HG03103 (cell line): ENCODE results near the gene GAS7.
"Not testable (repeated sequence)": the region's sequence is repeated elsewhere in the genome, so short reads cannot be mapped to it uniquely, and the experiment has no call there.

ENCODE experiments used
- ATAC-seq: cut with Tn5 transposase; IDR thresholded peaks from one replicate; pipeline ENCODE4 v1.9.1; 2021; ENCODE audit warnings: low read depth; ENCODE audit not compliant: unreplicated experiment

GAS7 gene

GRCh38 chr17:10032118-10032852 is 166.1 kb downstream of the GAS7 start:
- ATAC-seq, result no peak

DNA sequence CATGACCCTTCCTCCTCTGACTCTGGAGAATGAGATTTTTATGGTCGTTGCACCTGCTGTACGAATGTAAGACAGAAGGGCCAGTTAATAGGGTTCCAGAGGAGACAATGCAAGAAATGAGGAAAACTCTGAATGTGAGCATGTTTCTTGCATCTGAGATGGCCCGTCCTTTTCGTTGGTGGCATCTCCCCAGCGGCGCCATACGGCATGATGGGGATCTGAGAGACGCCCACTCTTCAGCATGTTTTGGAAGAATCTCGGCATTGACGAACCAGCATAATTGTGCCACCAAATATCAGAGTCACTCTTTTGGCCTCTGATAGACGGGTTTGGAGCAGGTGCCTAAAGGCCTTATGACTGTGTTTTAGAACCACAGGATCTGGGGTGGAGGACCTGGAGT is 166.8 kb downstream of the GAS7 start:
- ATAC-seq, result no peak

DNA sequence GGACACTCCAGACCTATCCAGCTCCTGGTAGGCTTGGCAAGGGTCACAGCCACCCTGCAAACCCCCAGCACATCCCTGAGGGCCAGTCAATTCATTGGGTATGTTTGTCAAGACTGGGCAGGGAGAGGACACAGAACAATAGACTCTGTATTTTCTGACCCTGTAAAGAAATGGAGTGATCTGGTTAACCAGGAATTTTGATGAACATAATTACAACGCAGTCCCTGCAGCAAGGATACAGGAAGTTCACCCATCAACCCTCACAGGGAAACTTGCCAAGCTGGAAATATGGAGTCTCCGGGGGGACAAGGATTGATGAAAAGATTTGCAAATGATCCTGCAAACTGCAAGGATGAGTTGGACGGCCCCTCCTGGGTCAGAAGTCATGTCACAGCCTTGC is 167.3 kb downstream of the GAS7 start:
- ATAC-seq, result no peak

GRCh38 chr17:10029129-10029528 is 169.3 kb downstream of the GAS7 start:
- no peak for ATAC-seq

GRCh38 chr17:10025976-10026901 is 172.2 kb downstream of the GAS7 start:
- no peak for ATAC-seq

DNA sequence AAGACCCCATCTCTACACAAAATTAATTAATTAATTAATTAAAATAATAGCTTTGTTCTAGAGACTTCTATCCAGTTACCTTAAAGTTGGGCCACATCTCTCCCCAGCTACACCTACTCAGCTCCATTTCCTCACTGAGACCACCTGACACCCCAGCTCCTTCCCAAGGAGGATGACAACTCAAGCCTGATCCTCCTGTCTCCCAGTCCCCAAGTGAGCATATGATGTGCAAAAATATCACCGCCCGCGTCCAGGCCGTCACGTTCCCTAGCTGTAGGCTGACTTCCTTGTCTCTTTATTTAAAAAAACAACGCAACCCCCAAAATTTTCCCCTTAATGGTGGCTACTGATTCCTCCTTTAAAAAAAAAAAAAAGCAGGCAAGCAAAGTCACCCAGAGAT is 173.2 kb downstream of the GAS7 start:
- ATAC-seq, result no peak

- ATAC-seq, result no peak
Measured at GRCh38 chr17:10022416-10022815, 176.0 kb downstream of the GAS7 start.

DNA sequence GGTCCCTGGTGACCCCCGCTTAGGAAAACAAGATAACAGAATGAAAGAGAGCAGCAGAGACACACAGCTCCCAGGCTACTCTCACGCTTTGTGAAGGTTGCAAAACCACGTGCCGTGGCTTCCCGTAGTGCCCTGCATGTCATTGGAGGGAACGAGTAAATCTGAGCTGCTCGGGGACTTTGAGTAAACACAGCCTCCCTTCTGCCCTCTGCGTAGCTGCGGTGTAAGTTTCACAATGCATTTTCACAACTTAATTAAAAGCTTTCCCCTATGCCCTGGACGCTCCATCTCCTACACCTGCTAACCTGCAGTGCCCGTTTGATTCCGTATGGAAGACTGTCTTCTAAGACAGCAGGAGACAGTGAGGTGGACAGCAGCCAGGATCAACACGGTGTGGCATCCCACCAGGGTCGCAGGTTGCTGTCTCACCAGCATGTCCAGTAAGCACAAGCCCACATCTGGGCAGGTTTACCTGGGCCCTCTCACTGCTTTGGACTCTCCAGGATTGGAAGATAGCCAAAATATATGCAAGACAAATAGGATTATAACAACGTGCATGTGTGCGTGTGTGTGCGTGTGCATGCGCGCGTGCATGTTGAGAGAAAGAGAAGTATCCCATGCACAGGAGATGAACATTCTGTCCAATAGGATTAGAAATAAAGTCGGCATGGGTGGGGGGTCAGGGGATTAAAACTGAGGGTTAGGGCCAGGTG is 177.0 kb downstream of the GAS7 start:
- no peak for ATAC-seq

- ATAC-seq, result no peak
Measured at GRCh38 chr17:10019941-10020451, 178.4 kb downstream of the GAS7 start.

GRCh38 chr17:10018461-10018891 is 179.9 kb downstream of the GAS7 start:
- ATAC-seq, result peak; percentile 54

- not testable (repeated sequence) for ATAC-seq
Measured at GRCh38 chr17:10016958-10017570, 181.3 kb downstream of the GAS7 start.

- no peak for ATAC-seq
Measured at GRCh38 chr17:10013365-10014112, 184.9 kb downstream of the GAS7 start.

DNA sequence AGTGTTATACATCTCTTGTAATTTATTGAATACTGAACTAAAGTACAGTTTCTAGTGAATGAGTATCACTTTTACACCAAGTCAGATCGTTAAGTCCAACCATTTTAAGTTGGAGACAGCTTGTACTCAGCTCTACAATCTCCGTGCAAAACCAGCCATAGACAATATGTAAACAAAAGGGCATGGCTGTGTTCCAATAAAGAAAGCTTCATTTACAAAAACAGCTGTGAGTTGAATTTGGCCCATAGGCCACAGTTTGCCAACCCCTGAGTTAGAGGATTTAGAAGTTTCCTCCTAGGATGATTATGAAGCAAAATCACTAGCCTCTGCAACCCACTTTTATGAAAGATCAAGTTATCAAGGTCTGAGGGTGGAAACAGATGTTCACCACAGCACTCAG is 187.7 kb downstream of the GAS7 start:
- ATAC-seq, result no peak

DNA sequence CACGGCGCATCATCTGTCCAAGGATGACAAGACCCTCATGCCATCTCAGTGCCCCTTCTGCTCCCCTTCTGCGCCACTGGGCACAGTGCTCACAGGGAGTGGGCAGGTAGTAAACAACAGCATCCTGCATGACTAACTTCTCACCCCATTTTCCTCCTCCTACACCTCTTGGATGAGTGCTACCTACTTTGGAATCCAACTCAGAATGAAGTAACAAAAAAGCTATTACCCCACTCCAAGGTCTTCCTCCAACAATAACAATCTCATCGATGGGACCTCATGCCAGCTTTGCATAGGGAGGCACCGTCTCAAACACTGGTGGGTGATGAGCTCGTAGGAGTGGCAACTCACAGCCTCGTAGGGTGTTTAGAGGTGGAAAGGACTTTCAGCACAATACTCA is 194.7 kb downstream of the GAS7 start:
- ATAC-seq, result no peak

DNA sequence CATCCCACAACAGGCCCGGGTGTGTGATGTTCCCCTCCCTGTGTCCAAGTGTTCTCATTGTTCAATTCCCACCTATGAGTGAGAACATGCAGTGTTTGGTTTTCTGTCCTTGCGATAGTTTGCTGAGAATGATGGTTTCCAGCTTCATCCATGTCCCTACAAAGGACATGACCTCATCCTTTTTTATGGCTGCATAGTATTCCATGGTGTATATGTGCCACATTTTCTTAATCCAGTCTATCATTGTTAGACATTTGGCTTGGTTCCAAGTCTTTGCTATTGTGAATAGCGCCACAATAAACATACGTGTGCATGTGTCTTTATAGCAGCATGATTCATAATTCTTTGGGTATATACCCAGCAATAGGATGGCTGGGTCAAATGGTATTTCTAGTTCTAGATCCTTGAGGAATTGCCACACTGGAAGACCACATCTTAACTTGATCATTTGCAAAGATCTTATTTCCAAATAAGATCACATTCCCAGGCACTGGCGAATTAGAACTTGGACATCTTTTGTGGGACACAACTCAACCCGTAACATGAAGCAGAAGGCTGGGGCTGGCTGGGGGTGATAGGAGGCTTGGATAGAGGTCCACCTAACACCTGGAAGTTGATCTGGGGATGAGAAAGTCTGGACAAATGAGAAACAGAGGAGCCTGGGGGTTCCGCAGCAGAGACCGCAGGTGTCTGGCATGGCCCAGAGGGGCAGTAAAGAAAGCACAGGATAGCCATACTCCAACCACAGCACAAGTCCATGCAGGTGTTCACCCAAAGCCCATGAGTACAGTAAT is 195.6 kb downstream of the GAS7 start:
- not testable (repeated sequence) for ATAC-seq

DNA sequence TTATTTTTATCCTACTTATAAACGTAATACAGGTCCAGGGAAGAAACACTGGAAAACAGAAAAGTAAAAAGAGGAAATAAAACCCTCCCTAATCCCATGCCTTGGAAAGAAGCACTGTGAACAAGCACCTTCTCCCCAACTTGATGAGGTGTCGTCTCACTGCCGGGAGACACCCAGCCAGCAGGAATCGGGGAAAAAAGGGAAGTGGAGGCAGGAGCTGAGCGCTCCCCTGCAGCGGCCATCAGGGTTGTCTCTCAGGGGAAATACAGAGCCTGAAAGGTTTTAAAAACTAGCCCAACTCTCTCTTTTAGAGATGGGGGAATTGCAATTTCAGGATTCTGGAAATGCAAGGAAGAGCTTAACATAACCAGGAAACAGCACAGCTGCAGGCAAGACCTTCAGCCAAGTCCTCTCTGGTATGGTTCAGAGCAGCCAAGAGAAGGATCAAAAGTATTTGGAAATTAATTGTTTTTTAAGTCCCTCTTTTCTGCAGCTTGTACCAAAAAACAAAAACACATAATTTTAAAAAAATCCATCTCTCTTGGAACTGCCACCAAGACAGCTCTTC is 197.0 kb downstream of the GAS7 start:
- ATAC-seq, result no peak

DNA sequence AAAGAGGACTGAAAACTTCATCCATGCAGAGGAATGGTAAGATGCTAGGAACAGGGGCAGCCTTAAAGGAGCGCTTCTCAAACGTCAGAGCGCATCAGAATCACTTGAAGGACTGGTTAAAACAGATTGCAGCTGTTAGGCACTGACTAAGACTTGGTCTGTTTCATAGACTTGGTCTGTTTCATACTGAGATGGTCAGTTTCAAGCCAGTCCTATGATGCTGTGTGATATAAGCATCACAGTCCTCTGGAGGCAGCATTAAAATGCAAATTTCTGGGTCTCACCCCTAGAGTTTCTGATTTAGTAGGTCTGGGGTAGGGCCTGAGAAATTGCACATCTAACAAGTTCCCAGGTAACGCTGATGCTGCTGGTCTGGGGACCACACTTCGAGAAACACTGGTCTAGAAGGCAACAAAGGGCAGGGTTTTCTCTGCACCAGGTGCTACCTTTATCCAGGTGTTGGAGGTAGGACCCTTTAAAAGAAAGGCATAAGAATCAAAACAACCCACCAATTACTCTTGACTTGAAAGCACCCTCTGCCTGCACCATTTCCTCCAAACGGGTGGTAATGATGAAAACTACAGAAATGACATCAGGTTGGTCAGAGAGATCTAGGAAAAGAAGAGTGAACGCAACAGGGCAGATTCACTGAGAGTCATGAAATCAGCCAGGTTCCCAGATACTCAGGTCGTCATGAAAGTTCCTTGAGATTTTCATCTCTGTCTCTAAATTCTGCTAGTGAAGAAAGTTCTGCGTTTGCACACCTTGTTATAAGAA is 198.3 kb downstream of the GAS7 start:
- peak; percentile 83 for ATAC-seq

GRCh38 chr17:9998060-9998459 is 200.3 kb downstream of the GAS7 start:
- no peak for ATAC-seq
